SK-N-SH (cell line): Measurements from ENCODE around the gene RHBDL3. TPM values are rescaled to one million over a fixed set of nuclear protein-coding genes. Genes with fewer than 3 reads are reported as not detected.
A peak's percentile ranks its signal among the peaks of the same experiment; 100 is the strongest.

Source experiments
- CTCF ChIA-PET: fragments of 300-600, 350-600 bp; formaldehyde crosslinking; extraction: SDS; loops from one replicate; lab custom pipeline; 2021; lab: Yijun Ruan, JAX
- POLR2A ChIA-PET: fragments of 350-600 bp; sonication (Branson Sonifier 250); formaldehyde crosslinking; extraction: SDS; loops from one replicate; lab custom pipeline; 2020; ENCODE audit warnings: antibody characterized with exemption, inconsistent platforms; lab: Yijun Ruan, JAX
- DNase-seq: peaks from one replicate; pipeline ENCODE4 v3.0.0; 2012
- H2AFZ ChIP-seq: fragments of 200-600 bp; sonication (generic); 2 replicates; pipeline ENCODE4 v1.8.1; 2016; ENCODE audit warnings: antibody characterized with exemption, mild to moderate bottlenecking, low read depth
- H3F3A ChIP-seq: fragments of 200-600 bp; sonication (generic); replicated peaks from 2 replicates; pipeline ENCODE3; 2016; ENCODE audit warnings: antibody characterized with exemption, mild to moderate bottlenecking; ENCODE audit not compliant: insufficient read depth
- H3K27ac ChIP-seq, 2 experiments: fragments of 200-500 bp in 1 of 2; fragments of 200-600 bp in 1 of 2; sonication (Bioruptor generic) in 1 of 2; sonication (generic), shearing (Covaris generic) in 1 of 2; 2 replicates each; pipeline versions ENCODE4 v1.5.1 to v1.6.1; 2014 to 2016; ENCODE audit warnings: low read depth in 2 of 2, inconsistent platforms in 1 of 2, low read length in 1 of 2, mild to moderate bottlenecking in 1 of 2, mixed read lengths in 1 of 2
- H3K27me3 ChIP-seq: fragments of 200-600 bp; sonication (generic), shearing (Covaris generic); 2 replicates; pipeline ENCODE4 v1.6.1; 2016; ENCODE audit warnings: mixed run types; ENCODE audit not compliant: insufficient read depth
- H3K36me3 ChIP-seq, 2 experiments: fragments of 200-500 bp in 1 of 2; fragments of 200-600 bp in 1 of 2; sonication (Bioruptor generic) in 1 of 2; sonication (generic) in 1 of 2; replicated peaks in 1 of 2; 2 replicates each; pipeline versions ENCODE3 to v1.5.1; 2014 to 2016; ENCODE audit warnings: low read length in 1 of 2, mild to moderate bottlenecking in 1 of 2; ENCODE audit not compliant: insufficient read depth in 2 of 2, control insufficient read depth in 1 of 2
- H3K4me1 ChIP-seq, 2 experiments: fragments of 200-500 bp in 1 of 2; fragments of 200-600 bp in 1 of 2; sonication (Bioruptor generic) in 1 of 2; sonication (generic), shearing (Covaris generic) in 1 of 2; 2 replicates each; pipeline versions ENCODE4 v1.5.1 to v1.6.1; 2014 to 2016; ENCODE audit warnings: low read depth in 1 of 2, low read length in 1 of 2, mixed run types in 1 of 2; ENCODE audit not compliant: insufficient read depth in 2 of 2, control insufficient read depth in 1 of 2
- H3K4me2 ChIP-seq: fragments of 200-600 bp; sonication (generic), shearing (Covaris generic); 2 replicates; pipeline ENCODE4 v1.6.1; 2017; ENCODE audit warnings: mixed run types
- H3K4me3 ChIP-seq, 2 experiments: fragments of 200-500 bp in 1 of 2; fragments of 200-600 bp in 1 of 2; sonication (Bioruptor generic) in 1 of 2; sonication (generic), shearing (Covaris generic) in 1 of 2; 2 replicates each; pipeline versions ENCODE4 v1.5.1 to v1.8.1; 2014 to 2016; ENCODE audit warnings: low read depth in 2 of 2, inconsistent platforms in 1 of 2, low read length in 1 of 2, mild to moderate bottlenecking in 1 of 2, mixed read lengths in 1 of 2, moderate library complexity in 1 of 2
- H3K79me2 ChIP-seq: fragments of 200-600 bp; sonication (generic); 2 replicates; pipeline ENCODE4 v1.8.1; 2017; ENCODE audit warnings: mild to moderate bottlenecking; ENCODE audit not compliant: insufficient read depth
- H3K9ac ChIP-seq: fragments of 200-600 bp; sonication (generic); 2 replicates; pipeline ENCODE4 v1.6.1; 2017; ENCODE audit warnings: mixed run types
- H3K9me2 ChIP-seq: fragments of 200-600 bp; sonication (generic); 2 replicates; pipeline ENCODE4 v1.6.1; 2017; ENCODE audit warnings: mixed run types
- H3K9me3 ChIP-seq: fragments of 200-600 bp; sonication (generic); 2 replicates; pipeline ENCODE4 v1.6.1; 2017; ENCODE audit warnings: mixed run types, mild to moderate bottlenecking, moderate library complexity
- H4K20me1 ChIP-seq: fragments of 200-600 bp; sonication (generic); 2 replicates; pipeline ENCODE4 v1.6.1; 2017; ENCODE audit warnings: mild to moderate bottlenecking, mixed run types; ENCODE audit not compliant: insufficient read depth
- EP300 ChIP-seq, 2 experiments: IDR thresholded peaks; 2 replicates each; pipeline versions ENCODE4 v1.4.0 to v1.6.1; 2012; ENCODE audit warnings: borderline replicate concordance in 1 of 2, low read depth in 1 of 2, low read length in 1 of 2
- FOXJ3 ChIP-seq: sonication (generic); formaldehyde crosslinking; IDR thresholded peaks from 2 replicates; pipeline ENCODE4 v1.5.1; 2020; ENCODE audit warnings: mild to moderate bottlenecking, missing genetic modification reagents
- FOXM1 ChIP-seq: IDR thresholded peaks from 2 replicates; pipeline ENCODE4 v1.4.0; 2012; ENCODE audit warnings: low read depth, mild to moderate bottlenecking
- JUND ChIP-seq: IDR thresholded peaks from 2 replicates; pipeline ENCODE4 v1.4.0; 2012
- NRF1 ChIP-seq: IDR thresholded peaks from 2 replicates; pipeline ENCODE4 v1.6.1; 2012; ENCODE audit warnings: low read depth, mild to moderate bottlenecking, low read length
- ZBTB33 ChIP-seq: IDR thresholded peaks from 2 replicates; pipeline ENCODE4 v1.4.0; 2012; ENCODE audit warnings: low read depth, borderline replicate concordance
- WGBS: methylation state at CpG from one replicate; pipeline ENCODE4 v1.1.6; 2017; ENCODE audit warnings: low lambda C conversion rate; 5-methylcytosine and 5-hydroxymethylcytosine counted together
- polyA plus RNA-seq, 3 experiments: library from polyadenylated mRNA; depleted of rRNA; stranded (reverse); fragments of >200 nt; gene quantifications; 2 replicates each; pipeline ENCODE4 v1.2.3, GENCODE V29; 2012
- TF ChIP-seq, protein P1 (sequence below): fragments of 150-350 bp; IDR thresholded peaks from 2 replicates; pipeline ENCODE4 v1.6.1; 2017; ENCODE audit warnings: antibody characterized with exemption, low read length, low read depth, borderline replicate concordance
- TF ChIP-seq, protein P2 (sequence below): IDR thresholded peaks from 2 replicates; pipeline ENCODE4 v1.6.1; 2012; ENCODE audit warnings: mild to moderate bottlenecking, low read depth, low read length, moderate library complexity

The RHBDL3 gene
- polyA plus RNA-seq, 1 of the 3 experiments (the other 2 are of a cell fraction), result 0.72 TPM

DNA sequence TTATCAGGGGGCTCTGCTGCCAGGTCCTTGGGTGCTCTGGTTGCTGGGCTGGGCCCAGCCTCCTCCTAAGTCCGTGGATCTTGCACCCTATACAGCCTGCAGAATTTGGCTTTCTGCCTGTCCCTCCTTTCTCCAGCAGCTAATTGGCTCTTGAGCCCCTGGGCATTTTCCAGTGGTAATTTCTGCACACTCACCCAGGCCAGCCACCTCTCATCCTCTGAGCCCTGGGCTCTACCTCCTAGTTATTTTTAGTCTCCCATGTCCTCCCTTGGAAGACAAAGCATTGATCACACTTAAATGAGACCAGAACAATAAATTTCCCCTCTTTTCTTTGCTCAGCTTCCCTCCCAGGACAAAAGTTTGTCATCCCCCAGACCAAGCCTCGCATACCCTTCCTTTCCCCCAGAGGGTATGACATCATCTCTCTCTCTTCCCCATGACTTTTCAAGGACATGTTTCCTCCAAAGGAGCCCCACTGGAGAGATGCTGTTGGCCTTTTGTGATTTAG is 38.2 kb downstream of the RHBDL3 start:
- no peak overlapping the region for H3K4me2 ChIP-seq
- peaks cover 0 to 15% of the 10 kb centered on the region in 2 experiments; a peak in 1 of 4 replicates for H3K4me1 ChIP-seq
- H3K4me3 ChIP-seq, result no peak overlapping the region
- peak; percentile 53 for DNase-seq
- H3K79me2 ChIP-seq, result no peaks in the 10 kb centered on the region
- TF ChIP-seq JUND (no peak), EP300 (IDR thresholded peaks at IDR 0.05; ENCODE audit: borderline replicate concordance in 1 of 2, low read depth in 1 of 2, low read length in 1 of 2) (peak in 1 of 2 experiments; percentile 5; a peak in 1 of 4 replicates)
- TF ChIP-seq, all 33 proteins: peak for 1
- H3K9ac ChIP-seq, result no peak overlapping the region
- no peaks in the 10 kb centered on the region for H3K27me3 ChIP-seq
- H3F3A ChIP-seq, result no peaks in the 10 kb centered on the region
- CTCF ChIA-PET, result interaction anchor here (0.8 to 2.7 kb wide), 4 partner anchors 10 to 51 kb away, joined by 3 to 9 read pairs (median 4); no protein-coding TSS in a partner anchor
- H3K9me2 ChIP-seq, result no peaks in the 10 kb centered on the region
- POLR2A ChIA-PET, result no interaction called here
- no peaks in the 10 kb centered on the region for H3K36me3 ChIP-seq
- H4K20me1 ChIP-seq, result no peaks in the 10 kb centered on the region
- H3K9me3 ChIP-seq, result no peaks in the 10 kb centered on the region
- WGBS, result 55% methylated on average over 2 of the region's 2 CpGs
- no peak overlapping the region for H2AFZ ChIP-seq
- H3K27ac ChIP-seq, result no peak overlapping the region

- Histone ChIP-seq H3K4me3 (no peak overlapping the region), H2AFZ (no peak overlapping the region), H3K4me2 (no peak overlapping the region), H3K27me3 (no peaks in the 10 kb centered on the region), H3K9ac (no peak overlapping the region), H3K9me2 (no peaks in the 10 kb centered on the region), H3K27ac (no peak overlapping the region), H3K79me2 (no peaks in the 10 kb centered on the region)
- 80% methylated on average over 4 of the region's 9 CpGs for WGBS
- CTCF ChIA-PET, result interaction anchor here (1.6 to 2.7 kb wide), 2 partner anchors 20 to 52 kb away, joined by 3 to 9 read pairs; no protein-coding TSS in a partner anchor
- no peak for TF ChIP-seq FOXJ3
- TF ChIP-seq NRF1, result no peak
- TF ChIP-seq, protein P1, sequence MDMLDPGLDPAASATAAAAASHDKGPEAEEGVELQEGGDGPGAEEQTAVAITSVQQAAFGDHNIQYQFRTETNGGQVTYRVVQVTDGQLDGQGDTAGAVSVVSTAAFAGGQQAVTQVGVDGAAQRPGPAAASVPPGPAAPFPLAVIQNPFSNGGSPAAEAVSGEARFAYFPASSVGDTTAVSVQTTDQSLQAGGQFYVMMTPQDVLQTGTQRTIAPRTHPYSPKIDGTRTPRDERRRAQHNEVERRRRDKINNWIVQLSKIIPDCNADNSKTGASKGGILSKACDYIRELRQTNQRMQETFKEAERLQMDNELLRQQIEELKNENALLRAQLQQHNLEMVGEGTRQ, result no peak
- TF ChIP-seq FOXM1, result no peak
- TF ChIP-seq ZBTB33, result no peak
- TF ChIP-seq, protein P2, sequence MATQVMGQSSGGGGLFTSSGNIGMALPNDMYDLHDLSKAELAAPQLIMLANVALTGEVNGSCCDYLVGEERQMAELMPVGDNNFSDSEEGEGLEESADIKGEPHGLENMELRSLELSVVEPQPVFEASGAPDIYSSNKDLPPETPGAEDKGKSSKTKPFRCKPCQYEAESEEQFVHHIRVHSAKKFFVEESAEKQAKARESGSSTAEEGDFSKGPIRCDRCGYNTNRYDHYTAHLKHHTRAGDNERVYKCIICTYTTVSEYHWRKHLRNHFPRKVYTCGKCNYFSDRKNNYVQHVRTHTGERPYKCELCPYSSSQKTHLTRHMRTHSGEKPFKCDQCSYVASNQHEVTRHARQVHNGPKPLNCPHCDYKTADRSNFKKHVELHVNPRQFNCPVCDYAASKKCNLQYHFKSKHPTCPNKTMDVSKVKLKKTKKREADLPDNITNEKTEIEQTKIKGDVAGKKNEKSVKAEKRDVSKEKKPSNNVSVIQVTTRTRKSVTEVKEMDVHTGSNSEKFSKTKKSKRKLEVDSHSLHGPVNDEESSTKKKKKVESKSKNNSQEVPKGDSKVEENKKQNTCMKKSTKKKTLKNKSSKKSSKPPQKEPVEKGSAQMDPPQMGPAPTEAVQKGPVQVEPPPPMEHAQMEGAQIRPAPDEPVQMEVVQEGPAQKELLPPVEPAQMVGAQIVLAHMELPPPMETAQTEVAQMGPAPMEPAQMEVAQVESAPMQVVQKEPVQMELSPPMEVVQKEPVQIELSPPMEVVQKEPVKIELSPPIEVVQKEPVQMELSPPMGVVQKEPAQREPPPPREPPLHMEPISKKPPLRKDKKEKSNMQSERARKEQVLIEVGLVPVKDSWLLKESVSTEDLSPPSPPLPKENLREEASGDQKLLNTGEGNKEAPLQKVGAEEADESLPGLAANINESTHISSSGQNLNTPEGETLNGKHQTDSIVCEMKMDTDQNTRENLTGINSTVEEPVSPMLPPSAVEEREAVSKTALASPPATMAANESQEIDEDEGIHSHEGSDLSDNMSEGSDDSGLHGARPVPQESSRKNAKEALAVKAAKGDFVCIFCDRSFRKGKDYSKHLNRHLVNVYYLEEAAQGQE, result no peak
- TF ChIP-seq, all 33 proteins: peak for 0
- Histone ChIP-seq H4K20me1 (no peaks in the 10 kb centered on the region), H3K9me3 (no peaks in the 10 kb centered on the region), H3K4me1 (peaks cover 0 to 15% of the 10 kb centered on the region in 2 experiments; a peak in 1 of 4 replicates), H3K36me3 (no peaks in the 10 kb centered on the region), H3F3A (no peaks in the 10 kb centered on the region)
- POLR2A ChIA-PET, result no interaction called here
- DNase-seq, result no peak
Observed at GRCh38 chr17:32305049-32305448, 39.4 kb downstream of the RHBDL3 start.
